OCI-LY1 (cell line): ENCODE results near the gene OPN5.

Experiments used
- H2AFZ ChIP-seq: fragments of 200-600 bp; sonication (generic), shearing (Covaris generic); 2 replicates; pipeline ENCODE4 v1.6.0; 2014; ENCODE audit warnings: antibody characterized with exemption, mild to moderate bottlenecking, low read length
- H3F3A ChIP-seq: fragments of 200-600 bp; sonication (generic), shearing (Covaris generic); 2 replicates; pipeline ENCODE4 v1.6.0; 2014; ENCODE audit warnings: mild to moderate bottlenecking, antibody characterized with exemption, low read length, moderate library complexity; ENCODE audit not compliant: insufficient read depth
- H3K27ac ChIP-seq: fragments of 200-600 bp; sonication (generic); 2 replicates; pipeline ENCODE4 v1.5.1; 2014; ENCODE audit warnings: low read length, mixed run types, mild to moderate bottlenecking, low read depth; ENCODE audit not compliant: poor library complexity, severe bottlenecking
- H3K27me3 ChIP-seq: fragments of 200-600 bp; sonication (generic); 2 replicates; pipeline ENCODE4 v1.6.0; 2014; ENCODE audit warnings: antibody characterized with exemption, mild to moderate bottlenecking, low read length, moderate library complexity; ENCODE audit not compliant: insufficient read depth
- H3K36me3 ChIP-seq: fragments of 200-600 bp; sonication (generic); 2 replicates; pipeline ENCODE4 v1.6.1; 2014; ENCODE audit warnings: mild to moderate bottlenecking, antibody characterized with exemption, low read length, moderate library complexity, mixed read lengths; ENCODE audit not compliant: insufficient read depth
- H3K4me1 ChIP-seq: fragments of 200-600 bp; sonication (generic); 2 replicates; pipeline ENCODE4 v1.5.1; 2014; ENCODE audit warnings: mild to moderate bottlenecking, low read length, moderate library complexity; ENCODE audit not compliant: insufficient read depth, severe bottlenecking
- H3K4me2 ChIP-seq: fragments of 200-600 bp; sonication (generic), shearing (Covaris generic); 2 replicates; pipeline ENCODE4 v1.6.1; 2014; ENCODE audit warnings: low read length
- H3K4me3 ChIP-seq: fragments of 200-600 bp; sonication (generic); 2 replicates; pipeline ENCODE4 v1.5.1; 2014; ENCODE audit warnings: low read length, low read depth, mild to moderate bottlenecking, mixed read lengths; ENCODE audit not compliant: poor library complexity, severe bottlenecking
- H3K79me2 ChIP-seq: fragments of 200-600 bp; shearing (Covaris generic); 2 replicates; pipeline ENCODE4 v1.6.1; 2016; ENCODE audit warnings: mixed run types, low read length, mixed read lengths; ENCODE audit not compliant: insufficient read depth
- H3K9ac ChIP-seq: fragments of 200-600 bp; sonication (generic), shearing (Covaris generic); 2 replicates; pipeline ENCODE4 v1.6.1; 2014; ENCODE audit warnings: mild to moderate bottlenecking, low read length, mixed read lengths
- H3K9me2 ChIP-seq: fragments of 200-600 bp; sonication (generic), shearing (Covaris generic); 2 replicates; pipeline ENCODE4 v1.6.1; 2014; ENCODE audit warnings: low read depth, mild to moderate bottlenecking, low read length, mixed read lengths
- H3K9me3 ChIP-seq: fragments of 200-600 bp; shearing (Covaris generic); 2 replicates; pipeline ENCODE4 v1.6.1; 2014; ENCODE audit warnings: low read length, mixed read lengths
- H4K20me1 ChIP-seq: fragments of 200-600 bp; sonication (generic), shearing (Covaris generic); 2 replicates; pipeline ENCODE4 v1.6.0; 2016; ENCODE audit warnings: mild to moderate bottlenecking, low read length; ENCODE audit not compliant: insufficient read depth
- CTCF ChIP-seq: fragments of 200-600 bp; sonication (generic), shearing (Covaris generic); IDR thresholded peaks from 2 replicates; pipeline ENCODE4 v1.5.1; 2017; ENCODE audit warnings: mild to moderate bottlenecking, antibody characterized with exemption, low read length, moderate library complexity, mixed read lengths
- EZH2 ChIP-seq: fragments of 200-600 bp; sonication (generic), shearing (Covaris generic); IDR thresholded peaks from 2 replicates; pipeline ENCODE4 v1.8.0; 2017; ENCODE audit warnings: borderline replicate concordance, mixed run types, mild to moderate bottlenecking, antibody characterized with exemption, low read length, moderate library complexity, mixed read lengths

OPN5 gene

GRCh38 chr6:47834196-47834595, 52.4 kb downstream of the OPN5 start:
- Histone ChIP-seq H3F3A (no peaks in the 10 kb centered on the region), H3K27me3 (no peaks in the 10 kb centered on the region), H4K20me1 (no peaks in the 10 kb centered on the region), H3K4me3 (no peak overlapping the region), H3K79me2 (no peaks in the 10 kb centered on the region), H3K9ac (no peak overlapping the region), H3K4me1 (no peaks in the 10 kb centered on the region), H3K36me3 (no peaks in the 10 kb centered on the region), H3K9me3 (no peaks in the 10 kb centered on the region), H3K4me2 (no peak overlapping the region), H3K9me2 (no peaks in the 10 kb centered on the region), H3K27ac (no peak overlapping the region), H2AFZ (no peak overlapping the region)
- TF ChIP-seq EZH2 (no peak), CTCF (no peak)

GRCh38 chr6:47836046-47836445, 54.2 kb downstream of the OPN5 start:
- H3K9ac ChIP-seq = no peak overlapping the region
- H3K36me3 ChIP-seq = no peaks in the 10 kb centered on the region
- H4K20me1 ChIP-seq = no peaks in the 10 kb centered on the region
- H2AFZ ChIP-seq = no peak overlapping the region
- H3K4me3 ChIP-seq = no peak overlapping the region
- H3K4me1 ChIP-seq = no peaks in the 10 kb centered on the region
- no peaks in the 10 kb centered on the region for H3K79me2 ChIP-seq
- no peaks in the 10 kb centered on the region for H3F3A ChIP-seq
- H3K27ac ChIP-seq = no peak overlapping the region
- no peaks in the 10 kb centered on the region for H3K9me3 ChIP-seq
- TF ChIP-seq CTCF (no peak), EZH2 (no peak)
- no peaks in the 10 kb centered on the region for H3K27me3 ChIP-seq
- no peaks in the 10 kb centered on the region for H3K9me2 ChIP-seq
- H3K4me2 ChIP-seq = no peak overlapping the region

GRCh38 chr6:47836639-47837038, 54.8 kb downstream of the OPN5 start:
- no peak for TF ChIP-seq CTCF
- TF ChIP-seq EZH2 = no peak
- Histone ChIP-seq H2AFZ (no peak overlapping the region), H3K27me3 (no peaks in the 10 kb centered on the region), H3K9ac (no peak overlapping the region), H3F3A (no peaks in the 10 kb centered on the region), H4K20me1 (no peaks in the 10 kb centered on the region), H3K79me2 (no peaks in the 10 kb centered on the region), H3K4me3 (no peak overlapping the region), H3K36me3 (no peaks in the 10 kb centered on the region), H3K9me3 (no peaks in the 10 kb centered on the region), H3K9me2 (no peaks in the 10 kb centered on the region), H3K27ac (no peak overlapping the region), H3K4me1 (no peaks in the 10 kb centered on the region), H3K4me2 (no peak overlapping the region)
